Measurements from ENCODE around the gene CCNY. TPM values are rescaled to one million over a fixed set of nuclear protein-coding genes. Genes with fewer than 3 reads are reported as not detected.

The CCNY gene
- total and polyA plus RNA-seq, 2 of the 4 experiments (the other 2 are of a cell fraction) = 38.0 to 131 TPM

- H3K4me1 ChIP-seq (ENCODE audit: control insufficient read depth, insufficient read depth, low read length) = peaks cover 17% of the 10 kb centered on the region
- H3K9ac ChIP-seq (ENCODE audit: low read depth, low read length) = no peak overlapping the region
- no peak overlapping the region for H2AK9ac ChIP-seq (replicated peaks; ENCODE audit: low read depth, low read length, poor library complexity)
- DNase-seq (no peak), ATAC-seq (ENCODE audit: low read depth) (no peak)
- H3K36me3 ChIP-seq (ENCODE audit: control insufficient read depth, insufficient read depth, low read length) = no peaks in the 10 kb centered on the region; the same call in 1 of the 2 replicates
- H4K5ac ChIP-seq (ENCODE audit: low read depth, low read length) = no peak overlapping the region
- H3K23ac ChIP-seq (ENCODE audit: low read depth, low read length) = no peak overlapping the region
- in situ Hi-C loops (cut with MboI; ENCODE audit: low sequenced_read_pairs) = no loop called here
- dilution Hi-C loops (cut with HindIII; ENCODE audit: low sequenced_read_pairs, unreplicated experiment) = no loop called here
- no peak overlapping the region for H3K14ac ChIP-seq (replicated peaks; ENCODE audit: low read depth, low read length)
- H2AK5ac ChIP-seq (ENCODE audit: low read depth, low read length) = no peak overlapping the region
- no peak overlapping the region for H2BK15ac ChIP-seq (ENCODE audit: low read depth, low read length)
- no peak overlapping the region for H3K4ac ChIP-seq (ENCODE audit: low read depth, low read length)
- H4K8ac ChIP-seq (ENCODE audit: low read depth in 2 of 2, low read length in 2 of 2) = no peak overlapping the region
- no TSS peak for BruUV-seq (replicated peaks)
- no peak overlapping the region for H2BK20ac ChIP-seq (ENCODE audit: low read depth, low read length)
- no peak for TF ChIP-seq BHLHE40 (IDR thresholded peaks at IDR 0.05; ENCODE audit: low read depth, low read length)
- no peak for TF ChIP-seq FOS (IDR thresholded peaks at IDR 0.05; ENCODE audit: low read depth, low read length)
- no peak for TF ChIP-seq RCOR1 (IDR thresholded peaks at IDR 0.05; ENCODE audit: insufficient replicate concordance, low read length)
- no peaks in the 10 kb centered on the region for H3K27me3 ChIP-seq (ENCODE audit: control insufficient read depth, insufficient read depth, low read length)
- H3K79me1 ChIP-seq (ENCODE audit: low read depth in 1 of 2, low read length in 2 of 2) = peaks cover 30 to 75% of the 10 kb centered on the region in 2 experiments
- H3K27ac ChIP-seq (ENCODE audit: insufficient read depth, low read length) = no peak overlapping the region
- ChIA-PET CTCF (no interaction called here), POLR2A (ENCODE audit: unreplicated experiment) (no interaction called here)
- H3K4me3 ChIP-seq (ENCODE audit: insufficient read depth, low read depth, low read length) = no peak overlapping the region
- no peak overlapping the region for H3K18ac ChIP-seq (ENCODE audit: low read depth, low read length)
- no peaks in the 10 kb centered on the region for H3K9me3 ChIP-seq (ENCODE audit: control insufficient read depth, insufficient read depth, low read length)
- H2BK5ac ChIP-seq (ENCODE audit: low read depth, low read length, poor library complexity, severe bottlenecking) = no peak overlapping the region
- peaks cover 31% of the 10 kb centered on the region for H3K9me1 ChIP-seq (ENCODE audit: insufficient read depth, low read length)
- intact Hi-C loops (cut with micrococcal nuclease) = no loop called here
- no peak overlapping the region for H2BK120ac ChIP-seq (ENCODE audit: low read depth, low read length)
- peaks cover 88% of the 10 kb centered on the region for H4K20me1 ChIP-seq (ENCODE audit: insufficient read depth, low read length)
- H3K4me2 ChIP-seq (ENCODE audit: low read depth, low read length) = no peak overlapping the region
- no peak overlapping the region for H4K91ac ChIP-seq (ENCODE audit: insufficient read depth, low read depth, low read length)
- no peak overlapping the region for H3K56ac ChIP-seq (ENCODE audit: extremely low read depth, insufficient read depth, low read length)
- no peak overlapping the region for H2AFZ ChIP-seq (replicated peaks; ENCODE audit: low read length, poor library complexity)
Measured at GRCh38 chr10:35343739-35344138, 7.4 kb downstream of the CCNY start.
